K562 (cell line): ENCODE results near the gene ASS1. TPM values are rescaled to one million over a fixed set of nuclear protein-coding genes. Genes with fewer than 3 reads are reported as not detected.

ENCODE experiments used
- ELF2 ChIP-seq: fragments of 250-450 bp; sonication (Bioruptor Pico); IDR thresholded peaks from 2 replicates; pipeline ENCODE4 v1.5.0; 2021; ENCODE audit warnings: mild to moderate bottlenecking
- HDAC6 ChIP-seq: IDR thresholded peaks from 2 replicates; pipeline ENCODE4 v1.6.1; 2012; ENCODE audit warnings: low read depth, mild to moderate bottlenecking, control low read depth, inconsistent platforms, low read length, moderate library complexity
- HDAC8 ChIP-seq: fragments of 450-650 bp; IDR thresholded peaks from 2 replicates; pipeline ENCODE4 v1.6.1; 2016; ENCODE audit warnings: mild to moderate bottlenecking, missing genetic modification characterization, moderate library complexity, missing compliant biosample characterization
- HSF4 ChIP-seq: fragments of 250-450 bp; sonication (Bioruptor Pico); IDR thresholded peaks from 2 replicates; pipeline ENCODE4 v2.1.2; 2022; ENCODE audit warnings: mild to moderate bottlenecking, moderate library complexity, borderline replicate concordance
- KLF16 ChIP-seq: IDR thresholded peaks from 2 replicates; pipeline ENCODE4 v1.6.1; 2016; ENCODE audit warnings: antibody characterized with exemption
- PTTG1 ChIP-seq: fragments of 450-650 bp; IDR thresholded peaks from 2 replicates; pipeline ENCODE4 v1.6.1; 2016; ENCODE audit warnings: low read depth, mild to moderate bottlenecking, missing genetic modification characterization, missing compliant biosample characterization
- RBM14 ChIP-seq: fragments of 200-400 bp; formaldehyde crosslinking; IDR thresholded peaks from 2 replicates; pipeline ENCODE4 v1.6.1; 2018; ENCODE audit warnings: low read depth, mild to moderate bottlenecking, low read length, moderate library complexity, borderline replicate concordance; ENCODE audit not compliant: insufficient read depth
- SMARCC2 ChIP-seq: fragments of 450-650 bp; IDR thresholded peaks from 2 replicates; pipeline ENCODE4 v1.6.1; 2017; ENCODE audit warnings: antibody characterized with exemption, moderate library complexity, mild to moderate bottlenecking, low read depth
- SUPT5H ChIP-seq: fragments of 450-650 bp; IDR thresholded peaks from 2 replicates; pipeline ENCODE4 v1.6.1; 2016
- TARDBP ChIP-seq: fragments of 450-650 bp; IDR thresholded peaks from 2 replicates; pipeline ENCODE4 v1.6.1; 2016
- TCF3 ChIP-seq: sonication (generic); formaldehyde crosslinking; IDR thresholded peaks from 2 replicates; pipeline ENCODE4 v1.4.0; 2020; ENCODE audit warnings: mild to moderate bottlenecking, missing genetic modification reagents
- WHSC1 ChIP-seq: IDR thresholded peaks from one replicate; pipeline ENCODE4 v1.6.1; 2012; ENCODE audit warnings: low read length, control low read depth, inconsistent platforms
- ZBTB33 ChIP-seq: sonication (generic); formaldehyde crosslinking; IDR thresholded peaks from 2 replicates; pipeline ENCODE4 v1.8.1; 2023; ENCODE audit warnings: mild to moderate bottlenecking, missing genetic modification reagents
- ZNF174 ChIP-seq: fragments of 250-450 bp; sonication (Bioruptor Pico); IDR thresholded peaks from 2 replicates; pipeline ENCODE4 v1.4.0; 2020; ENCODE audit warnings: mild to moderate bottlenecking
- polyA plus RNA-seq, 8 experiments: library from polyadenylated mRNA; depleted of rRNA in 4 of 8; stranded (reverse) in 5 of 8; unstranded in 3 of 8; fragments of >200 nt; fragmentation: Nextera tagmentation in 2 of 8; fragmentation: Illumina TruSeq in 1 of 8; extraction: Ambion mirVana in 2 of 8; extraction: Trizol in 1 of 8; gene quantifications; 2 replicates each; pipeline versions ENCODE4 v1.2.1 to v1.2.3, GENCODE V29; 2011 to 2014; ENCODE audit warnings: inconsistent platforms in 1 of 8, missing spikeins in 1 of 8
- total RNA-seq, 7 experiments: library from RNA; depleted of rRNA in 6 of 7; stranded (reverse); fragments of >200 nt in 6 of 7; fragmentation: Illumina TruSeq in 2 of 7; extraction: Trizol in 2 of 7; gene quantifications; 2 replicates each; pipeline versions ENCODE4 v1.2.1 to v1.2.3, GENCODE V29; 2011 to 2021; ENCODE audit warnings: low replicate concordance in 1 of 7
- TF ChIP-seq, protein P1 (sequence below): sonication (generic); formaldehyde crosslinking; IDR thresholded peaks from 2 replicates; pipeline ENCODE4 v1.8.0; 2022; ENCODE audit warnings: missing genetic modification reagents, mild to moderate bottlenecking, borderline replicate concordance
- TF ChIP-seq, protein P2 (sequence below), 2 experiments: fragments of 450-650 bp in 1 of 2; sonication (generic) in 1 of 2; formaldehyde crosslinking in 1 of 2; IDR thresholded peaks; 2 replicates each; pipeline versions ENCODE4 v1.7.1 to v1.9.0; 2016 to 2022; ENCODE audit warnings: inconsistent platforms in 1 of 2, mild to moderate bottlenecking in 1 of 2, missing genetic modification reagents in 1 of 2

The ASS1 gene
- total and polyA plus RNA-seq, 9 of the 15 experiments (the other 6 are each of a cell fraction or from before 2014, with no cell fraction given) = 1.5 to 5.7 (median 3.7) TPM

GRCh38 chr9:130453487-130453886 lies 8.7 kb downstream of the ASS1 start (continued):
- TF ChIP-seq RBM14 (no peak), HSF4 (CRISPR knock-in tag) (no peak), SUPT5H (no peak), TCF3 (peak; percentile 59; the same call in 1 of the 2 replicates), SMARCC2 (no peak), HDAC6 (no peak), ZBTB33 (CRISPR knock-in tag) (no peak), TARDBP (no peak), PTTG1 (tag) (no peak), ZNF174 (no peak), WHSC1 (no peak), ELF2 (CRISPR knock-in tag) (no peak), KLF16 (peak; percentile 62; the same call in 1 of the 2 replicates), HDAC8 (tag) (no peak)
- TF ChIP-seq, protein P1, sequence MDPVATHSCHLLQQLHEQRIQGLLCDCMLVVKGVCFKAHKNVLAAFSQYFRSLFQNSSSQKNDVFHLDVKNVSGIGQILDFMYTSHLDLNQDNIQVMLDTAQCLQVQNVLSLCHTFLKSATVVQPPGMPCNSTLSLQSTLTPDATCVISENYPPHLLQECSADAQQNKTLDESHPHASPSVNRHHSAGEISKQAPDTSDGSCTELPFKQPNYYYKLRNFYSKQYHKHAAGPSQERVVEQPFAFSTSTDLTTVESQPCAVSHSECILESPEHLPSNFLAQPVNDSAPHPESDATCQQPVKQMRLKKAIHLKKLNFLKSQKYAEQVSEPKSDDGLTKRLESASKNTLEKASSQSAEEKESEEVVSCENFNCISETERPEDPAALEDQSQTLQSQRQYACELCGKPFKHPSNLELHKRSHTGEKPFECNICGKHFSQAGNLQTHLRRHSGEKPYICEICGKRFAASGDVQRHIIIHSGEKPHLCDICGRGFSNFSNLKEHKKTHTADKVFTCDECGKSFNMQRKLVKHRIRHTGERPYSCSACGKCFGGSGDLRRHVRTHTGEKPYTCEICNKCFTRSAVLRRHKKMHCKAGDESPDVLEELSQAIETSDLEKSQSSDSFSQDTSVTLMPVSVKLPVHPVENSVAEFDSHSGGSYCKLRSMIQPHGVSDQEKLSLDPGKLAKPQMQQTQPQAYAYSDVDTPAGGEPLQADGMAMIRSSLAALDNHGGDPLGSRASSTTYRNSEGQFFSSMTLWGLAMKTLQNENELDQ (CRISPR knock-in tag) = no peak
- TF ChIP-seq, protein P2, sequence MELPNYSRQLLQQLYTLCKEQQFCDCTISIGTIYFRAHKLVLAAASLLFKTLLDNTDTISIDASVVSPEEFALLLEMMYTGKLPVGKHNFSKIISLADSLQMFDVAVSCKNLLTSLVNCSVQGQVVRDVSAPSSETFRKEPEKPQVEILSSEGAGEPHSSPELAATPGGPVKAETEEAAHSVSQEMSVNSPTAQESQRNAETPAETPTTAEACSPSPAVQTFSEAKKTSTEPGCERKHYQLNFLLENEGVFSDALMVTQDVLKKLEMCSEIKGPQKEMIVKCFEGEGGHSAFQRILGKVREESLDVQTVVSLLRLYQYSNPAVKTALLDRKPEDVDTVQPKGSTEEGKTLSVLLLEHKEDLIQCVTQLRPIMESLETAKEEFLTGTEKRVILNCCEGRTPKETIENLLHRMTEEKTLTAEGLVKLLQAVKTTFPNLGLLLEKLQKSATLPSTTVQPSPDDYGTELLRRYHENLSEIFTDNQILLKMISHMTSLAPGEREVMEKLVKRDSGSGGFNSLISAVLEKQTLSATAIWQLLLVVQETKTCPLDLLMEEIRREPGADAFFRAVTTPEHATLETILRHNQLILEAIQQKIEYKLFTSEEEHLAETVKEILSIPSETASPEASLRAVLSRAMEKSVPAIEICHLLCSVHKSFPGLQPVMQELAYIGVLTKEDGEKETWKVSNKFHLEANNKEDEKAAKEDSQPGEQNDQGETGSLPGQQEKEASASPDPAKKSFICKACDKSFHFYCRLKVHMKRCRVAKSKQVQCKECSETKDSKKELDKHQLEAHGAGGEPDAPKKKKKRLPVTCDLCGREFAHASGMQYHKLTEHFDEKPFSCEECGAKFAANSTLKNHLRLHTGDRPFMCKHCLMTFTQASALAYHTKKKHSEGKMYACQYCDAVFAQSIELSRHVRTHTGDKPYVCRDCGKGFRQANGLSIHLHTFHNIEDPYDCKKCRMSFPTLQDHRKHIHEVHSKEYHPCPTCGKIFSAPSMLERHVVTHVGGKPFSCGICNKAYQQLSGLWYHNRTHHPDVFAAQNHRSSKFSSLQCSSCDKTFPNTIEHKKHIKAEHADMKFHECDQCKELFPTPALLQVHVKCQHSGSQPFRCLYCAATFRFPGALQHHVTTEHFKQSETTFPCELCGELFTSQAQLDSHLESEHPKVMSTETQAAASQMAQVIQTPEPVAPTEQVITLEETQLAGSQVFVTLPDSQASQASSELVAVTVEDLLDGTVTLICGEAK (IDR thresholded peaks at IDR 0.05) = no peak
- TF ChIP-seq, protein P2 (CRISPR knock-in tag; IDR thresholded peaks at IDR 0.05) = no peak
